Body of pancreas (tissue), 4 donors: Measurements from ENCODE around the gene PCGF5. TPM values are rescaled to one million over a fixed set of nuclear protein-coding genes. Genes with fewer than 3 reads are reported as not detected.

ENCODE experiments used
- ATAC-seq: fragments of 150-250 bp; one replicate; pipeline ENCODE4 v1.9.1; 2016
- DNase-seq, 4 donors: peaks; one replicate each; pipeline ENCODE4 v3.0.0-alpha.2; 2019
- H3K27ac ChIP-seq, 4 donors: fragments of 200-600 bp; sonication (generic); 1 replicate in 3 of 4; 2 replicates in 1 of 4; pipeline versions ENCODE4 v1.5.1 to v1.6.1; 2016 to 2019; ENCODE audit warnings: mild to moderate bottlenecking in 1 of 4, mixed read lengths in 1 of 4, moderate library complexity in 1 of 4
- H3K27me3 ChIP-seq, 2 donors: fragments of 200-600 bp; sonication (generic); one replicate each; pipeline ENCODE4 v1.6.0; 2016; ENCODE audit warnings: mild to moderate bottlenecking in 1 of 2
- H3K36me3 ChIP-seq, 2 donors: fragments of 200-600 bp; sonication (generic); replicated peaks in 1 of 2; 2 replicates each; pipeline ENCODE4 v1.5.1; 2016; ENCODE audit warnings: low read depth in 2 of 2; ENCODE audit not compliant: insufficient read depth in 1 of 2
- H3K4me1 ChIP-seq: fragments of 200-600 bp; sonication (generic); one replicate; pipeline ENCODE4 v1.6.0; 2016
- H3K4me3 ChIP-seq, 2 donors: fragments of 200-600 bp; sonication (generic); 1 replicate in 1 of 2; 2 replicates in 1 of 2; pipeline ENCODE4 v1.5.1; 2016 to 2019
- H3K9me3 ChIP-seq, 3 donors: fragments of 200-600 bp; sonication (generic); 1 replicate in 2 of 3; 2 replicates in 1 of 3; pipeline ENCODE4 v1.5.1; 2016
- POLR2A ChIP-seq, 3 donors: fragments of 450-650 bp; IDR thresholded peaks; one replicate each; pipeline ENCODE4 v1.6.1; 2016; ENCODE audit warnings: antibody characterized with exemption in 3 of 3, mild to moderate bottlenecking in 2 of 3
- WGBS, 2 donors: methylation state at CpG; one replicate each; pipeline ENCODE4 v1.1.5; 2017; 5-methylcytosine and 5-hydroxymethylcytosine counted together
- intact Hi-C: fragments of 100-400 bp; cut with DNase I; formaldehyde crosslinking; loops from one replicate; pipeline ENCODE4 v1.15.1; 2023
- total RNA-seq, 2 donors: library from RNA; depleted of rRNA; stranded (reverse); fragments of >200 nt; gene quantifications; one replicate each; pipeline ENCODE4 v1.1.0, GENCODE V29; 2016
- TF ChIP-seq, protein P1 (sequence below), 7 experiments: fragments of 450-650 bp in 4 of 7; fragments of 200-600 bp in 3 of 7; sonication (generic) in 3 of 7; IDR thresholded peaks; one replicate each; pipeline ENCODE4 v1.5.1; 2016 to 2019; ENCODE audit warnings: antibody characterized with exemption in 7 of 7

Gene PCGF5
- total RNA-seq, 2 donors from 2014 or later, result 25.7 to 33.3 TPM

DNA sequence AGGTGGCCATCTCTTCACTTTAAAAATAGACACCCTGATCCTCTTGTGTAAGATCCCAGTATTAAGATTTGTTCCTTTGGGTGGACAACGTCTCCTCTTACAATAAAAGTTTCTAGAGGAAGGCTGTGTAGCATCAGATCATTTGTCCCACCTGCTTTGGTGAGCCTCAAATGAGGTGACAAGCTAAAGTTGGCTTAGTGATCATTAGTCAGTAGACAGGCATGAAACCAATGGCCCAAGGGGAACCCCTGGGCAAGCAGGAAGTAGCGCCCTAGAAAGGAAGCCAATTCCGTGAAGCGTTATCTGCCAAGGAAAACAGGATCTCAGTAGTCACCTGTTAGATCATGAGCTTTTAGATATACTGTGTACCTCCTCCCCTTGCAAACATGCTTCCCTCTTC lies 66.8 kb downstream of the PCGF5 start:
- ATAC-seq, result peak; percentile 30
- intact Hi-C loops, result no loop called here
- no peak for DNase-seq
- TF ChIP-seq, protein P1, sequence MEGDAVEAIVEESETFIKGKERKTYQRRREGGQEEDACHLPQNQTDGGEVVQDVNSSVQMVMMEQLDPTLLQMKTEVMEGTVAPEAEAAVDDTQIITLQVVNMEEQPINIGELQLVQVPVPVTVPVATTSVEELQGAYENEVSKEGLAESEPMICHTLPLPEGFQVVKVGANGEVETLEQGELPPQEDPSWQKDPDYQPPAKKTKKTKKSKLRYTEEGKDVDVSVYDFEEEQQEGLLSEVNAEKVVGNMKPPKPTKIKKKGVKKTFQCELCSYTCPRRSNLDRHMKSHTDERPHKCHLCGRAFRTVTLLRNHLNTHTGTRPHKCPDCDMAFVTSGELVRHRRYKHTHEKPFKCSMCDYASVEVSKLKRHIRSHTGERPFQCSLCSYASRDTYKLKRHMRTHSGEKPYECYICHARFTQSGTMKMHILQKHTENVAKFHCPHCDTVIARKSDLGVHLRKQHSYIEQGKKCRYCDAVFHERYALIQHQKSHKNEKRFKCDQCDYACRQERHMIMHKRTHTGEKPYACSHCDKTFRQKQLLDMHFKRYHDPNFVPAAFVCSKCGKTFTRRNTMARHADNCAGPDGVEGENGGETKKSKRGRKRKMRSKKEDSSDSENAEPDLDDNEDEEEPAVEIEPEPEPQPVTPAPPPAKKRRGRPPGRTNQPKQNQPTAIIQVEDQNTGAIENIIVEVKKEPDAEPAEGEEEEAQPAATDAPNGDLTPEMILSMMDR (IDR thresholded peaks at IDR 0.05), result no peak
- TF ChIP-seq POLR2A (IDR thresholded peaks at IDR 0.05), result no peak
- WGBS, 2 donors, result 56 to 59% methylated on average over 4 of the region's 4 CpGs
- H3K4me3 ChIP-seq, result no peak overlapping the region
- no peaks in the 10 kb centered on the region for H3K36me3 ChIP-seq
- H3K27ac ChIP-seq, result no peak overlapping the region
- no peaks in the 10 kb centered on the region for H3K27me3 ChIP-seq
- H3K4me1 ChIP-seq, result no peaks in the 10 kb centered on the region
- H3K9me3 ChIP-seq, result no peaks in the 10 kb centered on the region

DNA sequence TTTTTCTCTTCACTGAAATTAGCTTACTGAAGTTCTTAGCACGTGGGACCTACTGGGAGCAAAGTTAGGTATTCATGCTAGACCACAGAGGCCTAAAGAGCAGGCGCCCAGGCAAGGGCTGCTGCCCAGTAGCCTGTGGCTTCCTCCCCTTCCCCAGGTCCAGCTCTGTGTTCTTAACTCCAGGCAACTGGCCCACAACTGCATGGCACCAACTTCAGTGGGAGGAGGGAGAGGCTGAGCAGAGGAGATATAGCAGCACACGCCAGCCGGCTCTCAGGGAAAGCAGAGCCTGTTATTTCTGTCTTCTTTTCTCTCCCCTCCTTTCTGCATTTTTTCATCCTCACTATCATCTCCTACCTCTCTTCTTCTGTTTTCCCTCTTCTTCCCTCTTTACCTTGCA lies 67.4 kb downstream of the PCGF5 start:
- H3K9me3 ChIP-seq, result no peaks in the 10 kb centered on the region
- 91 to 96% methylated on average over 4 of the region's 4 CpGs for WGBS, 2 donors
- no peaks in the 10 kb centered on the region for H3K27me3 ChIP-seq
- intact Hi-C loops, result no loop called here
- DNase-seq (no peak), ATAC-seq (no peak)
- TF ChIP-seq POLR2A (IDR thresholded peaks at IDR 0.05), result no peak
- TF ChIP-seq, protein P1 (IDR thresholded peaks at IDR 0.05), result no peak
- H3K4me3 ChIP-seq, result no peak overlapping the region
- no peaks in the 10 kb centered on the region for H3K4me1 ChIP-seq
- no peaks in the 10 kb centered on the region for H3K36me3 ChIP-seq
- no peak overlapping the region for H3K27ac ChIP-seq

- TF ChIP-seq POLR2A (IDR thresholded peaks at IDR 0.05), result no peak
- TF ChIP-seq, protein P1 (IDR thresholded peaks at IDR 0.05), result no peak
- no peak overlapping the region for H3K4me3 ChIP-seq
- intact Hi-C loops, result no loop called here
- 88 to 91% methylated on average over 1 of the region's 1 CpG for WGBS, 2 donors
- H3K9me3 ChIP-seq, result no peaks in the 10 kb centered on the region
- no peaks in the 10 kb centered on the region for H3K4me1 ChIP-seq
- ATAC-seq (no peak), DNase-seq (no peak)
- no peaks in the 10 kb centered on the region for H3K36me3 ChIP-seq
- no peak overlapping the region for H3K27ac ChIP-seq
- no peaks in the 10 kb centered on the region for H3K27me3 ChIP-seq
These were observed 68.8 kb downstream of the PCGF5 start for GRCh38 chr10:91289305-91289704.

DNA sequence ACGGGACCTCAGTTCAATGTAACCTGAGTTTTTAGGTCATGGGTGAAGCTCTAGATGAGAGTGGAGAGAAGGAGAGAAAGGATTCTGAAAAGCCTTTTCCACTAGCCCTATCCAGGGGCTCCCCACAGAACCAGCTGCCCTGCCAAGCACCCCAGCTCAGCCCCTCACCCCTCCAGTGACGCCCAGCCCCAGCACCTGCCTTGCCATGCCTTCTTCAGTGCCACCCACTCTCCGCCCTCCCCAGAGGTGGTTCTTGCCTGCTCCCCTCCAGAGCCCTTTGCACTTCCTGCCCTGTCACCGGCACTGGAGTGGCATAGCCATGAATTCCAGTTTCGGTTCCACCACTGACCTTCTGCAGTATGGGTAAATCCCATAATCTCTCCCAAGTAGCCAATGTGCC lies 70.1 kb downstream of the PCGF5 start:
- ATAC-seq, result no peak
- WGBS, 2 donors, result 76 to 88% methylated on average over 5 of the region's 5 CpGs
- intact Hi-C loops, result no loop called here
- Histone ChIP-seq H3K36me3 (no peaks in the 10 kb centered on the region), H3K9me3 (no peaks in the 10 kb centered on the region), H3K4me3 (no peak overlapping the region), H3K4me1 (no peaks in the 10 kb centered on the region), H3K27ac (no peak overlapping the region), H3K27me3 (no peaks in the 10 kb centered on the region)
- no peak for DNase-seq
- no peak for TF ChIP-seq POLR2A (IDR thresholded peaks at IDR 0.05)
- TF ChIP-seq, protein P1 (IDR thresholded peaks at IDR 0.05), result no peak

DNA sequence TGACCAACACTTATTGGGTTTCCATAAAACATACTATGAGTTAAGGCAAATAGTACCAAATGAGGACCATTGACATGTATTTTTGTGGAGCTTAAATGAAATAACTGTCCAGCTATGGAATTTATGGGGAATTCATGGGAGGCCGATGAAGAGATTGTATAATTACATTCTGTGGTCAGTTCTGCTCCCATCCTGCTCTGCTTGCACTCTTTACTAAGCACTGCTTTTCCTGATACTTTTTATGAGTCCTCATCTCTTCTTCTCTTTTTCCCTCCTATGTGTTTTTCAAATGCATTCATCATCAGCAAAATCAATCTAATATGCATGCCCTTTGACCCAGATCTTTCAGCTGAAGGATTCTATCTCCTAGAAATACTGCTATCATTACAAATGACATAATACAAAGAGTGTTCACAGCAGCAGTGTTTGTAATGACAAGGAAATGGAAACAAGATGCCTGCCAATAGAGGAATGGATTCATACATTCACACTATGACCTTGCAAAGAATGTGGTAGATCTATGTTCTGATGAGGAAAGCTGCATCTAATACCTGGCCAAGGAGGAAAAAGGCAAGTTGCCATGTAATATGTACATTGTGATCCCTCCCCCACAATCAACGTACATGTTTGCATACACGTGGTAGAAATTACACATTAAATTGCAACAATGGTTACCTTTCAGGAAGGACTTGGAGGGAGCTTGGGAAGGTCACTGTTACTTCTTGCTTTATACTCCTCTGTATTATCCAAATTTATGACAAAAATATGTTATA lies 73.9 kb downstream of the PCGF5 start:
- Histone ChIP-seq H3K4me1 (peaks cover 13% of the 10 kb centered on the region), H3K27ac (no peak overlapping the region), H3K9me3 (no peaks in the 10 kb centered on the region), H3K36me3 (no peaks in the 10 kb centered on the region), H3K27me3 (no peaks in the 10 kb centered on the region), H3K4me3 (no peak overlapping the region)
- DNase-seq (no peak), ATAC-seq (no peak)
- WGBS, 2 donors, result 39 to 40% methylated on average over 3 of the region's 3 CpGs
- TF ChIP-seq, protein P1 (IDR thresholded peaks at IDR 0.05), result no peak
- TF ChIP-seq POLR2A (IDR thresholded peaks at IDR 0.05), result no peak
- intact Hi-C loops, result no loop called here
